ENCODE data around the gene DSCAML1. TPM values are rescaled to one million over a fixed set of nuclear protein-coding genes. Genes with fewer than 3 reads are reported as not detected.

The DSCAML1 gene
- total and polyA plus RNA-seq, 10 of the 15 experiments (the other 5 are each of a cell fraction or from before 2014, with no cell fraction given) = 0.03 to 0.18 (median 0.06) TPM; not detected in 1

DNA sequence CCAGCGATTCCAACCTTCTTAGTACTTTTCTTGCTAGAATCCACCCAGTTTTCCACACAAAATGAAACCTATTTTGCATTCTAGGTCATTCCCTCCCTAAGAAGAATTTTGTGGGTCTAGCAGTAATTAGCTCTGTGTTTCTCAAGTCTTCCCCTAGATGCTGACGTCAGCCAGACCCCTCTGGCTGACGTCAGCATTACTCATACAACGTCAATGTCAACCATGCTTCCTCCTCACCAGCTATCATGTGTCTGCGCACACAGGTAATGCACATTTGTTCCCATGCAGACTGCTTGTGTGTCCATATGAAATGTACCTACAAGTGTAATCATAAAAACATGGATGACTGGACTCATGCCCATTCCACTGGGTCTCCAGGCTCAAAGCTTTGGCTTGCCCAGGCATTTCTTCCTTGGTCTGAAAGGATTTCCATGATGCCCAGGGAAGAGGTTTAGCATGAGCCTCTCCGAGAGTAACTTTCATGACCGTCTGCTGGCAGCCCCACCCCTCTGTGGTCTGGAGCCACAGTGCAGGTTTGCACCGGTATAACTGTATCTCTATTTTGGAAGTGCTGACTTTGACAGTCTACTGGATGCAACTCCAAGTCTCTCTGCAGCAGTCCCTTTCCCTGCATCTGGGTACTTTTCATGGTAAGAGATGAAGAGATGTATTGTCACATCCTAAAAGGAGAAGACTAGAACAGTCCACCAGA is 58.6 kb downstream of the DSCAML1 start:
- Histone ChIP-seq H3K9me3 (replicated peaks; ENCODE audit: control insufficient read depth, insufficient read depth, low read length) (no peaks in the 10 kb centered on the region; the same call in 2 of the 3 replicates), H3K79me2 (ENCODE audit: control insufficient read depth, insufficient read depth, low read length) (no peaks in the 10 kb centered on the region), H3K4me1 (ENCODE audit: control insufficient read depth, insufficient read depth, low read length) (no peaks in the 10 kb centered on the region), H3K4me3 (no peak overlapping the region), H3K9ac (ENCODE audit: control insufficient read depth, insufficient read depth, low read length) (no peak overlapping the region), H3K4me2 (ENCODE audit: control insufficient read depth, insufficient read depth) (no peak overlapping the region), H3K27ac (ENCODE audit: control insufficient read depth, insufficient read depth) (no peak overlapping the region), H2AFZ (ENCODE audit: control insufficient read depth, low read depth, low read length) (no peak overlapping the region), H3K36me3 (ENCODE audit: control insufficient read depth in 2 of 2, insufficient read depth in 2 of 2, low read length in 1 of 2) (no peaks in the 10 kb centered on the region), H4K20me1 (ENCODE audit: control insufficient read depth, insufficient read depth) (no peaks in the 10 kb centered on the region), H3K27me3 (replicated peaks in 1 of 2; ENCODE audit: control insufficient read depth in 2 of 2, insufficient read depth in 2 of 2, low read length in 1 of 2) (peaks cover 0 to 2% of the 10 kb centered on the region in 2 experiments; a peak in 1 of 4 replicates)
- RAD21 ChIA-PET (ENCODE audit: unreplicated experiment) = no interaction called here
- CTCF ChIA-PET = no interaction called here
- FAIRE-seq (no peak), ATAC-seq (no peak), DNase-seq (ENCODE audit: low read depth, low spot score) (no peak)
- in situ Hi-C loops (cut with MboI) (no loop called here), intact Hi-C loops (cut with micrococcal nuclease; ENCODE audit: unreplicated experiment) (no loop called here)
- TF ChIP-seq ZNF217 (IDR thresholded peaks at IDR 0.05) (no peak), TCF7 (IDR thresholded peaks at IDR 0.05; ENCODE audit: borderline replicate concordance) (no peak), CREB1 (IDR thresholded peaks at IDR 0.05; ENCODE audit: low read depth) (0 out of 2 replicates have a peak, but pooled peaks have one; percentile 24)
- POLR2A ChIA-PET = no interaction called here
- WGBS (ENCODE audit: insufficient coverage, insufficient replicate concordance, low lambda C conversion rate, missing lambda C conversion rate) = 12% methylated on average over 8 of the region's 8 CpGs
- no TSS peak for BruUV-seq (replicated peaks)
- SMC1A ChIA-PET (ENCODE audit: uncharacterized antibody, unreplicated experiment) = no interaction called here

DNA sequence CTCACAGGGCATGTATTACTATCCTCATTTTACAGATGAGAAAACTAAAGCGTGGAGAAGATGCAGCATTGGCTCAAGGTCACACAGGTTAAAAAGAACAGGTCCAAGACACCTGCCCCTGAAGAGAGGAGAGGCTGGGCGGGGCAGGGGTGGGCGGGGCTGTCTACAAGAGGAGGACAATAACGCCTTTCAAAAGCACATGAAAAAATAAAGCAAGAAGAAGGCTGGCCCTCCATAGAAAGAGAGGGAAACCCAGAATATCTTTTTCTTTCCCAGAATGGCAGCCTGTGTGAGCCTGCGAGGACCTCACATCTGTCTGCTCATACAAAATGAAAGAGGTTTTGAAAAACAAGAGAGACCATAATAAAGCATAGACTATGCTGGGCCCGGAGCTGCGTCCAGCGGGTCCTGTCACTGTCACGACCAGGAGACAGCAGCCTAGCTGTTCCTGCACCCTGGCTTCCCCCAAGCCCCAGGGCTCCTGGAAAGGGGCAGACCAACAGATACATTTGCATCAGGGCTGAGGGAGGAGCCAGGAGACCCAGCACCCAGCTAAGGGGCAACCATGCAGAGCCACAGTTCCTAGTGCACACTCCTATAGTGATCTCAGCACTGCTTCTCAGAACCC is 61.6 kb downstream of the DSCAML1 start:
- Histone ChIP-seq H2AFZ (ENCODE audit: control insufficient read depth, low read depth, low read length) (no peak overlapping the region), H3K9me3 (replicated peaks; ENCODE audit: control insufficient read depth, insufficient read depth, low read length) (no peaks in the 10 kb centered on the region), H3K79me2 (ENCODE audit: control insufficient read depth, insufficient read depth, low read length) (no peaks in the 10 kb centered on the region), H3K9ac (ENCODE audit: control insufficient read depth, insufficient read depth, low read length) (no peak overlapping the region), H3K4me2 (ENCODE audit: control insufficient read depth, insufficient read depth) (no peak overlapping the region), H3K27ac (ENCODE audit: control insufficient read depth, insufficient read depth) (no peak overlapping the region), H3K27me3 (replicated peaks in 1 of 2; ENCODE audit: control insufficient read depth in 2 of 2, insufficient read depth in 2 of 2, low read length in 1 of 2) (no peaks in the 10 kb centered on the region; a peak in 1 of 4 replicates), H3K4me1 (ENCODE audit: control insufficient read depth, insufficient read depth, low read length) (no peaks in the 10 kb centered on the region), H3K36me3 (ENCODE audit: control insufficient read depth in 2 of 2, insufficient read depth in 2 of 2, low read length in 1 of 2) (no peaks in the 10 kb centered on the region), H3K4me3 (no peak overlapping the region), H4K20me1 (ENCODE audit: control insufficient read depth, insufficient read depth) (no peaks in the 10 kb centered on the region)
- BruUV-seq (replicated peaks) = no TSS peak
- in situ Hi-C loops (cut with MboI) (no loop called here), intact Hi-C loops (cut with micrococcal nuclease; ENCODE audit: unreplicated experiment) (no loop called here)
- ChIA-PET RAD21 (ENCODE audit: unreplicated experiment) (no interaction called here), CTCF (interaction anchor here (1.2 kb wide), 1 partner anchor 309 kb away, joined by 4 read pairs; no protein-coding TSS in a partner anchor), SMC1A (ENCODE audit: uncharacterized antibody, unreplicated experiment) (interaction anchor here (1.2 kb wide), 1 partner anchor 115 kb away, joined by 4 read pairs; no protein-coding TSS in a partner anchor), POLR2A (interaction anchor here (0.5 kb wide), 1 partner anchor 248 kb away, joined by 3 read pairs; no protein-coding TSS in a partner anchor)
- WGBS (ENCODE audit: insufficient coverage, insufficient replicate concordance, low lambda C conversion rate, missing lambda C conversion rate) = 12% methylated on average over 7 of the region's 9 CpGs
- FAIRE-seq (no peak), DNase-seq (ENCODE audit: low read depth, low spot score) (no peak), ATAC-seq (no peak)
- TF ChIP-seq, protein P1, sequence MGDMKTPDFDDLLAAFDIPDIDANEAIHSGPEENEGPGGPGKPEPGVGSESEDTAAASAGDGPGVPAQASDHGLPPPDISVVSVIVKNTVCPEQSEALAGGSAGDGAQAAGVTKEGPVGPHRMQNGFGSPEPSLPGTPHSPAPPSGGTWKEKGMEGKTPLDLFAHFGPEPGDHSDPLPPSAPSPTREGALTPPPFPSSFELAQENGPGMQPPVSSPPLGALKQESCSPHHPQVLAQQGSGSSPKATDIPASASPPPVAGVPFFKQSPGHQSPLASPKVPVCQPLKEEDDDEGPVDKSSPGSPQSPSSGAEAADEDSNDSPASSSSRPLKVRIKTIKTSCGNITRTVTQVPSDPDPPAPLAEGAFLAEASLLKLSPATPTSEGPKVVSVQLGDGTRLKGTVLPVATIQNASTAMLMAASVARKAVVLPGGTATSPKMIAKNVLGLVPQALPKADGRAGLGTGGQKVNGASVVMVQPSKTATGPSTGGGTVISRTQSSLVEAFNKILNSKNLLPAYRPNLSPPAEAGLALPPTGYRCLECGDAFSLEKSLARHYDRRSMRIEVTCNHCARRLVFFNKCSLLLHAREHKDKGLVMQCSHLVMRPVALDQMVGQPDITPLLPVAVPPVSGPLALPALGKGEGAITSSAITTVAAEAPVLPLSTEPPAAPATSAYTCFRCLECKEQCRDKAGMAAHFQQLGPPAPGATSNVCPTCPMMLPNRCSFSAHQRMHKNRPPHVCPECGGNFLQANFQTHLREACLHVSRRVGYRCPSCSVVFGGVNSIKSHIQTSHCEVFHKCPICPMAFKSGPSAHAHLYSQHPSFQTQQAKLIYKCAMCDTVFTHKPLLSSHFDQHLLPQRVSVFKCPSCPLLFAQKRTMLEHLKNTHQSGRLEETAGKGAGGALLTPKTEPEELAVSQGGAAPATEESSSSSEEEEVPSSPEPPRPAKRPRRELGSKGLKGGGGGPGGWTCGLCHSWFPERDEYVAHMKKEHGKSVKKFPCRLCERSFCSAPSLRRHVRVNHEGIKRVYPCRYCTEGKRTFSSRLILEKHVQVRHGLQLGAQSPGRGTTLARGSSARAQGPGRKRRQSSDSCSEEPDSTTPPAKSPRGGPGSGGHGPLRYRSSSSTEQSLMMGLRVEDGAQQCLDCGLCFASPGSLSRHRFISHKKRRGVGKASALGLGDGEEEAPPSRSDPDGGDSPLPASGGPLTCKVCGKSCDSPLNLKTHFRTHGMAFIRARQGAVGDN (IDR thresholded peaks at IDR 0.05) = no peak
- TF ChIP-seq RB1 (IDR thresholded peaks at IDR 0.05; ENCODE audit: borderline replicate concordance) = no peak
- no peak for TF ChIP-seq CHD1 (IDR thresholded peaks at IDR 0.05; ENCODE audit: low read depth, low read length)
- TF ChIP-seq, protein P2, sequence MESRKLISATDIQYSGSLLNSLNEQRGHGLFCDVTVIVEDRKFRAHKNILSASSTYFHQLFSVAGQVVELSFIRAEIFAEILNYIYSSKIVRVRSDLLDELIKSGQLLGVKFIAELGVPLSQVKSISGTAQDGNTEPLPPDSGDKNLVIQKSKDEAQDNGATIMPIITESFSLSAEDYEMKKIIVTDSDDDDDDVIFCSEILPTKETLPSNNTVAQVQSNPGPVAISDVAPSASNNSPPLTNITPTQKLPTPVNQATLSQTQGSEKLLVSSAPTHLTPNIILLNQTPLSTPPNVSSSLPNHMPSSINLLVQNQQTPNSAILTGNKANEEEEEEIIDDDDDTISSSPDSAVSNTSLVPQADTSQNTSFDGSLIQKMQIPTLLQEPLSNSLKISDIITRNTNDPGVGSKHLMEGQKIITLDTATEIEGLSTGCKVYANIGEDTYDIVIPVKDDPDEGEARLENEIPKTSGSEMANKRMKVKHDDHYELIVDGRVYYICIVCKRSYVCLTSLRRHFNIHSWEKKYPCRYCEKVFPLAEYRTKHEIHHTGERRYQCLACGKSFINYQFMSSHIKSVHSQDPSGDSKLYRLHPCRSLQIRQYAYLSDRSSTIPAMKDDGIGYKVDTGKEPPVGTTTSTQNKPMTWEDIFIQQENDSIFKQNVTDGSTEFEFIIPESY (IDR thresholded peaks at IDR 0.05) = no peak
- TF ChIP-seq, protein P3, sequence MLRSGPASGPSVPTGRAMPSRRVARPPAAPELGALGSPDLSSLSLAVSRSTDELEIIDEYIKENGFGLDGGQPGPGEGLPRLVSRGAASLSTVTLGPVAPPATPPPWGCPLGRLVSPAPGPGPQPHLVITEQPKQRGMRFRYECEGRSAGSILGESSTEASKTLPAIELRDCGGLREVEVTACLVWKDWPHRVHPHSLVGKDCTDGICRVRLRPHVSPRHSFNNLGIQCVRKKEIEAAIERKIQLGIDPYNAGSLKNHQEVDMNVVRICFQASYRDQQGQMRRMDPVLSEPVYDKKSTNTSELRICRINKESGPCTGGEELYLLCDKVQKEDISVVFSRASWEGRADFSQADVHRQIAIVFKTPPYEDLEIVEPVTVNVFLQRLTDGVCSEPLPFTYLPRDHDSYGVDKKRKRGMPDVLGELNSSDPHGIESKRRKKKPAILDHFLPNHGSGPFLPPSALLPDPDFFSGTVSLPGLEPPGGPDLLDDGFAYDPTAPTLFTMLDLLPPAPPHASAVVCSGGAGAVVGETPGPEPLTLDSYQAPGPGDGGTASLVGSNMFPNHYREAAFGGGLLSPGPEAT (IDR thresholded peaks at IDR 0.05; ENCODE audit: low read depth) = no peak

Data from GM12878 (cell line).